HG02571 (cell line): ENCODE measurements around the gene TMEM163.
"Not testable (repeated sequence)": the region's sequence is repeated elsewhere in the genome, so short reads cannot be mapped to it uniquely, and the experiment has no call there.

Source experiments
- ATAC-seq: cut with Tn5 transposase; IDR thresholded peaks from one replicate; pipeline ENCODE4 v1.9.1; 2021; ENCODE audit warnings: mild to moderate bottlenecking, moderate library complexity; ENCODE audit not compliant: unreplicated experiment

TMEM163 gene

GRCh38 chr2:134623046-134623445 is 95.8 kb downstream of the TMEM163 start:
- ATAC-seq: no peak

GRCh38 chr2:134621939-134622705 is 96.7 kb downstream of the TMEM163 start:
- ATAC-seq: no peak

DNA sequence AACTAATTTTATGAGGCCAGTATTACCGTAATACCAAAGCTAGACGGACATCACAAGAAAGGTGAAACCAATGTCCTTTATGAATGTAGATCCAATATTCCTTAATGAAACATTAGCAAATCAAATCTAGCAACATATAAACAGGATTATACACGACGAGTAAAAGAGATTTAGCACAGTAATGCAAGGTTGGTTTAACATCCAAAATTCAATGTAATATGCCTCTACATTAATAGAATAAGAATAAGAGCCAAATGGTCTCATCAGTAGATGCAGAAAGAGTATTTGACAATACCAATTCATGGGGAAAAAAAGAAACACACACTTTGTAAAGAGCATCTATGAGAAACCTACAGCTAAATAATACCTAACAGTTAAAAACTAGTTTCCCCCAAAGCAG is 99.5 kb downstream of the TMEM163 start:
- ATAC-seq: no peak

- ATAC-seq: not testable (repeated sequence)
Measured at GRCh38 chr2:134615480-134615879, 103.3 kb downstream of the TMEM163 start.

- ATAC-seq: no peak
Measured at GRCh38 chr2:134611316-134611715, 107.5 kb downstream of the TMEM163 start.

DNA sequence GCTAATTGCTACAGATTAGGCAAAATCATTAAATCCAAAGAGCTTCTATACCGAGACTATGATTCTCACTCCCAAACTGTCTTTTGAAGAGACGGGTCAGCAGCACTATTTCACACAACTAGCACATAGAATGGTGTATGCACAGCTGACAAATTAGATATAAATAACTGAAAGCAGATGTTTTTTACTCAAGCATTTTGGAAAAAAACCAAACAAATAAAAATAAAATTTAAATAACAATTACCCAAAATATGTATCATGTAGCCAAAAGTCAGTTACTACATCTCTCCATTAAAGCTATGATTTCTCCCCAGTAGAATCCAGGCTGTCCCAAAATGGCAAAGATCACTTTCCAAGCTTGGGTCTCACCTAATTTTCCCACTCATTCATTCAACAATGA is 107.9 kb downstream of the TMEM163 start:
- ATAC-seq: no peak

GRCh38 chr2:134609924-134610513 is 108.8 kb downstream of the TMEM163 start:
- ATAC-seq: no peak

DNA sequence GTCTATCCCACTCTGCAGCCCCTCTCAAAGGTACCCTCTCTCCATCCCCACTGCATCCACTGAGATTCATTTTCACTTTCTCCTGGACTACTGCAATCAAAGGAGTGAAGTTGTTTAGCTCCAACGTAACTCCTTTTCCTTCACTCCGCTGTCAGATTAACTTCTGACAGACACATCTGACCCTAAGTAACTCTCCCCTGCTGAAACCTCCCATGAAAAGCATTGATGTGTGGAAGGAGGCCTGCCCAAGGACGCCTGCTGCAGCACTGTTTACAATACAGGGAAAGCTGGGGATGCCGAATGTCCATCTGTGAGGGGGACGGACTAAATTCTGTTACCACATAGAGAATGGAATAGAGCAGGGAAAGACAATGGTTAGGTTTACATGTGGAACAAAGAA is 114.8 kb downstream of the TMEM163 start:
- no peak for ATAC-seq

GRCh38 chr2:134602666-134603065 is 116.1 kb downstream of the TMEM163 start:
- no peak for ATAC-seq

DNA sequence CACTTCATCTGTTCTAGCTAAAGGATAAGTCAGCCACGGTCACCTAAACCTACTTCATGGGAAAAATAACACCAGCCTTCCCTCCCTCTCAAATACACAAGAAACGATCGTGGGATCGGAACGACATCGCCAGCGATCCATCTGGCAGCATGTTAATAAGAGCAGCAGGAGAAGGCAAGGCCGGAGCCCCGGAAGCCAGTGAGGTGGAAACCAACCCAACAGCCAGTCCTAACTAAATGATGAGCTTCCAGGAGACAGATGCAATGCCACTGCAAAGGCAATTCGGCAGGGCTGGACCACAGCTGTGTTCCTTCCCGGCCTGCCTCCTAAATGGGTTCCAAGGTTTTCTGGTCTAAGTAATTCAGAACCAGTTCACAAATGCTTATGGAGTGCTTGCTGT is 117.5 kb downstream of the TMEM163 start:
- no peak for ATAC-seq

DNA sequence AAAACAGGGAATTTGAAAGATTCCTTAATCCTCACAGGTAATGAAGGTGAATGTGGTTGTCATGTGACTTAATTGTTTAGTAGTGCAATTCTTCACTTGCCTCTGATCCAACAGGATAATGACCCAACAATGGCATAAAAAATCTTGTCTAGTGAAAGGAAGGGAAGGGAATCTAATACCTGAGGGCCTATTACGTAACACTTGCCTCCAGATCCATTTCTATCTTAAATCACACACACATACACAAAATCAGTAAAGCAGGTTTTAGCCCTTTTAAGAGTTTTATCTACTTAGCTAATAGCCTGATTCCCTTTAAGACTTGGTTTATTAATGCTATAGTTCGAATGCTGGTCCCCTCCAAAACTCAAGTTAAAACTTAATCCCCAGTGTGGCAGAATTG is 118.6 kb downstream of the TMEM163 start:
- ATAC-seq: no peak

- no peak for ATAC-seq
Measured at GRCh38 chr2:134599236-134599635, 119.6 kb downstream of the TMEM163 start.

DNA sequence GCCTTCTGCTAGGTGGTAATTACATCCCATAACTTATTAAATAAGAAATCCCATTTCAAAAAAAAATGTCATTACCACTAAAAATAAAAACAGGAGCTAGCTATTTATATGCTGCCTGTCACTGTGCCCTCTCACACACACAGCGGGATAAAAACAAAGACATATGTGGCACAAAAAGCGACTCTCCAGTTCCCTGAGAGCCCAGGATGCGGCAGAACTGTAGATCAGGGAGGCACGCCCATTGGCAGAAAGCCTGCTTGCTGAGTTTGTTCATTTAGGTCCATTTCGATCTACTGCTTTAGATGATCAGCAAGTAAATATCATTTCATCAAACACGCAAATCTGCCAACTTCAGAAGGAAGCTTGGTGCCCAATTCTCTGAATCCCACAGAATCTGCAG is 124.4 kb downstream of the TMEM163 start:
- ATAC-seq: no peak

GRCh38 chr2:134593519-134593918 is 125.3 kb downstream of the TMEM163 start:
- ATAC-seq: no peak

GRCh38 chr2:134592377-134592776 is 126.4 kb downstream of the TMEM163 start:
- no peak for ATAC-seq

DNA sequence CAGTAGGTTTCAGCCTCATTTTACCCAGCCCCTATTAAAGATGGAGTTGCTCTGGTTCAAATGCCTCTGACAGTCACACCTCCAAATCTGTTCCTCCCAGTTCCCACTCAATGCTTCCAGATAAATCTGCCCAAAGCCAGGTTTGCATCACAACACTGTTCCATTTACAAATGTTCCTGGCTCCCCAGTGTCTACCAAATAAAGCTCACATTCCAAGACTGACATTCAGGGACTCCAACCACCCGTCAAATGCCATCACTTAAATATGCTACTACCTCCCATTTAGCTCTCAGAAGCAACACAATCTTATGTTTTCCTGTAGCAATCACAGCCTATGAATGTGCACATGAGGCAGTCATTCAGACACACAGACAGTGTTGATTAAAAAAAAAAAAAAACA is 127.3 kb downstream of the TMEM163 start:
- ATAC-seq: no peak

DNA sequence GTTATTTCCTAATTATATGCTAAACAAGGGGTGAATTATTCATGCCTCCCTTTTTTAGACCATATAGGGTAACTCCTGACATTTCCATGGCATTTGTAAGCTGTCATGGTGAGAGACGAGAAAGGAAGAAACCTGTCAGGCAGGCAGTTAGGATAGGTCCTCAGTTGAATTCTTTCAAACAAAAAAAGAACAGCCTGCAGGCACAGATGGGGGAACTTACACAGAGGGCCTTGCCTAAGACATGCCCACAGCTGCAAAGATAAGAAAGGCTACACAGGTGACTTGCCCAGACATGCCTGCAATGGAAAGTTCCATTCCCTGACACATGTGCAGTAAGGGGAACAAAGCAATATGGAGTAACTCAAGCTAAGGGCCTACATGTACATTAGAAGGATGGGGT is 128.1 kb downstream of the TMEM163 start:
- ATAC-seq: no peak

DNA sequence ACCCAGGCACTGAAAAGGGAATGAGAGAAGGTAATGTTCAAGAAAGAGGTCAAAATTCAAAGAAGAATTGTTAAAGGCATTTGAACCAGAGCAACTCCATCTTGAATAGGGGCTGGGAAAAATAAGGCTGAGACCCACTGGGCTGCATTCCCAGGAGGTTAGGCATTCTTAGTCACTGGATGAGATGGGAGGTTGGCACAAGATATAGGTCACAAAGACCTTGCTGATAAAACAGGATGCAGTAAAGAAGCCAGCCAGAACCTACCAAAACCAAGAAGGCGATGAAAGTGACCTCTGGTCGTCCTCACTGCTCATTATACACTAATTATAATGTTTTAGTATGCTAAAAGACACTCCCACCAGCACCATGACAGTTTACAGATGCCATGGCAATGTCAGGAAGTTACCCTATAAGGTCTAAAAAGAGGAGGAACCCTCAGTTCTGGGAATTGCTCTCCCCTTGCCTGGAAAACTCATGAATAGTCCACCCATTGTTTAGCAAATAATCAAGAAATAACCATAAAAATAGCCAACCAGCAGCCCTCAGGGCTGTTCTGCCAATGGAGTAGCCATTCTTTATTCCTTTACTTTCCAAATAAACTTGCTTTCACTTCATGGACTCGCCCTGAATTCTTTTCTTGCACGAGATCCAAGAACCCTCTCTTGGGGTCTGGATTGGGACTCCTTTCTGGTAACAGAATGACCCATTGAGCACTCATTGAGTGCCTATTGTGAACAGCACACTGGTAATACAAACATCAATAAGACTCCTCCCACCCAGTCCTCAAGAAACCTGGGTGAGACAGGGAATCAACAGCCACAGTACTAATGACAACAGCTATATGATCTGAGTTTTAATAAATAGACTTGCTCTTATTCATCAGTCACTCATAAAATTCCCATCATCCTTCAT is 129.4 kb downstream of the TMEM163 start:
- ATAC-seq: not testable (repeated sequence)

- ATAC-seq: no peak
Measured at GRCh38 chr2:134588556-134588955, 130.2 kb downstream of the TMEM163 start.

DNA sequence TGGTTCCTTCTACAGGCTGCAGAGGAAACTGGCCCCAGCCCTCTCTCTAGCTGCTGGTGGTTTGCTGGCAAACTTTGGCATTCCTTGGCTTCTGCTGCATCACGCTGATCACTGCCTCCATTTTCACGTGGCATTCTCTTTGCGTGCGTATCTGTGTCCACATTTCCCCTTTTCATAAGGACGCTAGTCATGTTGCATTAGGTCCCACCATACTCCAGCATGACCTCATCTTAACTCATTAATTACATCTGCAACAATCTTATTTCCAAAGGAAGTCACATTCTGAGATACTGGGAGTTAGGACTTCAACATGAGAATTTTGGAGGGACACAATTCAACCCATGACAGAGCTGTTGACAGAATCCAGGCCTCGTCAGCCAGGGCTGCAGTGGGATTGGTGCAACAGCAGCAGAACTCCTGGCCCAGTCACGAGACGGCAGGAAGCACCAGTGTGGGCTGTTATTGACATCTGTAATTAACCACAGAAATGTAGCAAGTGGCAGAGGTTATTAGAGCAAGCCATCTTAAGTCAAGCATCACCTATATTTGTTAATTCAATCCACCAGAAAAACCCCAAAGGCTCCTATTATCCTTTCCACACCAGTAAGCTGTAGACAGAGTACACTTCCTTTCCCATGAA is 132.4 kb downstream of the TMEM163 start:
- no peak for ATAC-seq

DNA sequence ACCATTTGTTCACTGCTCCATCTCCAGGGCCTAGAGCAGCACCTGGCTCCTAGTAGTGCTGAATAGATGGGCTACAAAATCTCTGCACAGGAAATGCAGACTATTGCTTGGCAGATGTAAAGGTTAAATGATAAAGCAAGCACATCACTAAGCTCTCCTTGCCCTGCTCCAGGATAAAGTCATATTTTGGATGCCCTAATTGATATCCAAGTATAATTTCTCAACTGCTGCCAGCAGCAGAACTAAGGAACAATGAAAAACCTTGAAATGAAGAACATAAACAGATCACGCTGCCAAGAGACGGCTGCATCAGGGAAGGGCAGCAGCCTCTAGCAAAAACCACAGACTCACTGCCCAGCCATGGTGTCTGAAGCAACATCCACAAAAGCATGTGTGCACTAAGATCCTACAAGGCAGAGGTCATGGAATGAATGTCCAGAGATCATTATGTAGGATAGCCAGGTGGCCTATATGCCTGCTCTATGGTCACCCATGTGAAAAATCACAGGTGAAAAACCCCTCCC is 134.7 kb downstream of the TMEM163 start:
- ATAC-seq: no peak
